MG63 (cell line): ENCODE measurements around the gene HLF. TPM values are rescaled to one million over a fixed set of nuclear protein-coding genes. Genes with fewer than 3 reads are reported as not detected.

Experiments used
- DNase-seq: peaks from one replicate; pipeline ENCODE4 v3.0.0-alpha.2; 2020
- H3K27me3 ChIP-seq: fragments of 250-450 bp; sonication (Bioruptor Pico); 2 replicates; pipeline ENCODE4 v1.5.1; 2020; ENCODE audit warnings: mild to moderate bottlenecking, moderate library complexity
- H3K36me3 ChIP-seq: fragments of 250-450 bp; sonication (Bioruptor Pico); 2 replicates; pipeline ENCODE4 v1.5.1; 2020; ENCODE audit warnings: mild to moderate bottlenecking, moderate library complexity
- H3K4me3 ChIP-seq: fragments of 250-450 bp; sonication (Bioruptor Pico); 2 replicates; pipeline ENCODE4 v1.5.1; 2020; ENCODE audit warnings: mild to moderate bottlenecking, moderate library complexity
- H3K9me3 ChIP-seq: fragments of 250-450 bp; sonication (Bioruptor Pico); 2 replicates; pipeline ENCODE4 v1.5.1; 2020; ENCODE audit warnings: mild to moderate bottlenecking, moderate library complexity
- total RNA-seq: library from RNA; depleted of rRNA; stranded (reverse); fragments of >200 nt; shearing (Covaris generic); gene quantifications from 2 replicates; pipeline ENCODE4 v1.2.3, GENCODE V29; 2014; ENCODE audit warnings: low replicate concordance

Gene HLF
- total RNA-seq, 1 experiment from 2014 or later = 1.9 TPM

GRCh38 chr17:55281649-55282378 is 17.1 kb downstream of the HLF start:
- no peak for DNase-seq
- H3K9me3 ChIP-seq = no peaks in the 10 kb centered on the region
- H3K4me3 ChIP-seq = no peak overlapping the region
- no peaks in the 10 kb centered on the region for H3K36me3 ChIP-seq
- no peaks in the 10 kb centered on the region for H3K27me3 ChIP-seq

- Histone ChIP-seq H3K27me3 (no peaks in the 10 kb centered on the region), H3K9me3 (no peaks in the 10 kb centered on the region; the same call in 1 of the 2 replicates), H3K4me3 (no peak overlapping the region), H3K36me3 (no peaks in the 10 kb centered on the region)
- DNase-seq = no peak
Measured at GRCh38 chr17:55282379-55282702, 17.6 kb downstream of the HLF start.

GRCh38 chr17:55282741-55283140 is 18.0 kb downstream of the HLF start:
- Histone ChIP-seq H3K27me3 (no peaks in the 10 kb centered on the region), H3K4me3 (no peak overlapping the region), H3K36me3 (no peaks in the 10 kb centered on the region), H3K9me3 (peaks cover 4% of the 10 kb centered on the region)
- DNase-seq = no peak

GRCh38 chr17:55283256-55283965 is 18.7 kb downstream of the HLF start:
- peaks cover 11% of the 10 kb centered on the region for H3K9me3 ChIP-seq
- H3K36me3 ChIP-seq = no peaks in the 10 kb centered on the region
- H3K27me3 ChIP-seq = no peaks in the 10 kb centered on the region
- no peak overlapping the region for H3K4me3 ChIP-seq
- DNase-seq = no peak

GRCh38 chr17:55284001-55284884 is 19.5 kb downstream of the HLF start:
- no peaks in the 10 kb centered on the region for H3K36me3 ChIP-seq

GRCh38 chr17:55284944-55285339 is 20.2 kb downstream of the HLF start:
- Histone ChIP-seq H3K36me3 (no peaks in the 10 kb centered on the region), H3K4me3 (no peak overlapping the region), H3K27me3 (no peaks in the 10 kb centered on the region), H3K9me3 (peaks cover 16% of the 10 kb centered on the region)
- peak; percentile 20 for DNase-seq

More at GRCh38 chr17:55284001-55284884, 19.5 kb downstream of the HLF start:
- Histone ChIP-seq H3K9me3 (peaks cover 16% of the 10 kb centered on the region), H3K4me3 (no peak overlapping the region), H3K27me3 (no peaks in the 10 kb centered on the region)
- no peak for DNase-seq

- Histone ChIP-seq H3K27me3 (no peaks in the 10 kb centered on the region), H3K9me3 (peaks cover 16% of the 10 kb centered on the region), H3K4me3 (no peak overlapping the region), H3K36me3 (no peaks in the 10 kb centered on the region)
- peak; percentile 86 for DNase-seq
Measured at GRCh38 chr17:55285340-55286301, 20.9 kb downstream of the HLF start.

GRCh38 chr17:55286681-55287589 is 22.2 kb downstream of the HLF start:
- Histone ChIP-seq H3K27me3 (no peaks in the 10 kb centered on the region), H3K9me3 (peaks cover 28% of the 10 kb centered on the region), H3K4me3 (no peak overlapping the region), H3K36me3 (no peaks in the 10 kb centered on the region)
- peak; percentile 89 for DNase-seq

- Histone ChIP-seq H3K9me3 (peaks cover 28% of the 10 kb centered on the region), H3K36me3 (no peaks in the 10 kb centered on the region), H3K4me3 (no peak overlapping the region), H3K27me3 (no peaks in the 10 kb centered on the region)
- DNase-seq = no peak
Measured at GRCh38 chr17:55288356-55289105, 23.8 kb downstream of the HLF start.

- Histone ChIP-seq H3K36me3 (no peaks in the 10 kb centered on the region), H3K4me3 (no peak overlapping the region), H3K27me3 (no peaks in the 10 kb centered on the region), H3K9me3 (peaks cover 28% of the 10 kb centered on the region)
- peak; percentile 66 for DNase-seq
Measured at GRCh38 chr17:55289106-55289446, 24.3 kb downstream of the HLF start.

GRCh38 chr17:55289978-55290377 is 25.2 kb downstream of the HLF start:
- no peak for DNase-seq
- H3K27me3 ChIP-seq = no peaks in the 10 kb centered on the region
- H3K9me3 ChIP-seq = peaks cover 28% of the 10 kb centered on the region
- no peak overlapping the region for H3K4me3 ChIP-seq
- no peaks in the 10 kb centered on the region for H3K36me3 ChIP-seq

- no peaks in the 10 kb centered on the region for H3K27me3 ChIP-seq
- no peaks in the 10 kb centered on the region for H3K36me3 ChIP-seq
- peaks cover 28% of the 10 kb centered on the region for H3K9me3 ChIP-seq
- H3K4me3 ChIP-seq = no peak overlapping the region
- no peak for DNase-seq
Measured at GRCh38 chr17:55290492-55291113, 25.8 kb downstream of the HLF start.

GRCh38 chr17:55291114-55291507 is 26.4 kb downstream of the HLF start:
- DNase-seq = no peak
- Histone ChIP-seq H3K4me3 (no peak overlapping the region), H3K9me3 (peaks cover 28% of the 10 kb centered on the region), H3K36me3 (no peaks in the 10 kb centered on the region), H3K27me3 (no peaks in the 10 kb centered on the region)

- Histone ChIP-seq H3K4me3 (no peak overlapping the region), H3K27me3 (no peaks in the 10 kb centered on the region), H3K9me3 (peaks cover 28% of the 10 kb centered on the region), H3K36me3 (no peaks in the 10 kb centered on the region)
- DNase-seq = no peak
Measured at GRCh38 chr17:55292094-55292493, 27.3 kb downstream of the HLF start.
